ENCODE data around the gene EPN2. TPM values are rescaled to one million over a fixed set of nuclear protein-coding genes. Genes with fewer than 3 reads are reported as not detected.

Gene EPN2
- total RNA-seq, 1 donor from 2014 or later, result 30.8 TPM

- DNase-seq (ENCODE audit: low read depth, low spot score), result no peak
These were observed 144.7 kb downstream of the EPN2 start for GRCh38 chr17:19381741-19382444.

- DNase-seq (ENCODE audit: low read depth, low spot score), result no peak
These were observed 145.6 kb downstream of the EPN2 start for GRCh38 chr17:19382531-19383444.

GRCh38 chr17:19383681-19384470 lies 146.7 kb downstream of the EPN2 start:
- DNase-seq (ENCODE audit: low read depth, low spot score), result no peak

GRCh38 chr17:19384723-19385391 lies 147.7 kb downstream of the EPN2 start:
- DNase-seq (ENCODE audit: low read depth, low spot score), result no peak

- no peak for DNase-seq (ENCODE audit: low read depth, low spot score)
These were observed 148.4 kb downstream of the EPN2 start for GRCh38 chr17:19385521-19385983.

Other genes starting within 250 kb of the EPN2 start
- 13.3 and 13.6 TPM in 2 replicates for gene FAM83G, start 232.6 kb upstream of the EPN2 start, total RNA-seq
- gene GRAP, start 190.4 kb upstream of the EPN2 start, total RNA-seq, result 16.5 and 20.5 TPM in 2 replicates
- gene GRAPL, start 109.8 kb upstream of the EPN2 start, total RNA-seq, result 7.3 and 11.9 TPM in 2 replicates
- gene B9D1, start 125.4 kb downstream of the EPN2 start, total RNA-seq, result 16.1 and 39.7 TPM in 2 replicates
- 8.5 and 14.1 TPM in 2 replicates for gene MAPK7, start 141.1 kb downstream of the EPN2 start, total RNA-seq
- gene MFAP4, start 149.8 kb downstream of the EPN2 start, total RNA-seq, result not detected in 2 replicates
- gene RNF112, start 173.9 kb downstream of the EPN2 start, total RNA-seq, result 0.07 TPM in 2 replicates

Measured in pulmonary artery endothelial cell (primary cell).